ENCODE data around the gene STARD13.

The STARD13 gene

DNA sequence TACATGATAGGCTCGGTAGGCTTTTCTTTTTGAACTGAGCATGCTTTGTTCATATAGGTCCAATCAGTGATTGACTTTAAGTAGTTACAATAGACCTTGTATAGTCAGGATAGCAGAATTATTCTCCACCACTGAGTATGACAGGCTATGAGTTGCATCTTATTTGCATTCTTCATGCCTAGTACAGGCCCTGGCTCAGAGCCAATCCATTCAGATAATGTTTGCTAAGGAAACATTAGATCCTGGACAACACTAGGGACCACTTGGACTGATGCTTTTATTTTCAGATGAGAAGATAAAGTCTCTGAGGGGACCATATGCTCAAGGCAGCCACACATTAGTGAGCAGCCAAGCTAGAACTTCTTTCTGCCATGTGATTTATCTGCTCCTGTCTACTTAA, 135.4 kb downstream of the STARD13 start:
- H3K4me3 ChIP-seq (ENCODE audit: low read depth, low read length): no peak overlapping the region
- ChIA-PET CTCF (no interaction called here), POLR2A (no interaction called here)
- no peak for TF ChIP-seq CTCF (IDR thresholded peaks at IDR 0.05; ENCODE audit: insufficient read depth, low read length, missing control alignments)
- DNase-seq (ENCODE audit: low read depth, low spot score): no peak

DNA sequence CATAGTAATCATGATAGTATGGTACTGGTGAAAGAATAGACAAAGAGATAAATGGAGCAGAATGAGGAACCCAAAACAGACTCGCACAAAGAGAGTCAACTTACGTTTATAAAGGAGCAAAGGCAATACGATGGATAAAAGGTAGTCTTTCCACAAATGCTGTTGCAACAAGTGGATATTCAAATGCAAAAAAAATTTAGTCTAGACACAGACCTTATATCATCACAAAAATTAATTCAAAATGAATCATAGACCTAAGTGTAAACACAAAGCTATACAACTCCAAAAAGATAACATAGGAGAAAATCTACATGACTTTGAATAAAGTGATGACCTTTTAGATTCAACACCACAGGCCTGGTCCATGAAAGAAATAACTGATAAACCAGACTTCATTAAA, 137.7 kb downstream of the STARD13 start:
- H3K4me3 ChIP-seq (ENCODE audit: low read depth, low read length): no peak overlapping the region
- POLR2A ChIA-PET: no interaction called here
- DNase-seq (ENCODE audit: low read depth, low spot score): no peak
- CTCF ChIA-PET: no interaction called here
- TF ChIP-seq CTCF (IDR thresholded peaks at IDR 0.05; ENCODE audit: insufficient read depth, low read length, missing control alignments): no peak

GRCh38 chr13:33146843-33147611, 138.5 kb downstream of the STARD13 start:
- ChIA-PET POLR2A (interaction anchor here (1.0 kb wide), 1 partner anchor 20 kb away, joined by 3 read pairs; no protein-coding TSS in a partner anchor), CTCF (interaction anchor here (1.5 kb wide), 1 partner anchor 10 kb away, joined by 7 read pairs; no protein-coding TSS in a partner anchor)
- TF ChIP-seq CTCF (IDR thresholded peaks at IDR 0.05; ENCODE audit: insufficient read depth, low read length, missing control alignments): no peak
- H3K4me3 ChIP-seq (ENCODE audit: low read depth, low read length): no peak overlapping the region
- no peak for DNase-seq (ENCODE audit: low read depth, low spot score)

GRCh38 chr13:33145667-33146066, 139.9 kb downstream of the STARD13 start:
- no peak overlapping the region for H3K4me3 ChIP-seq (ENCODE audit: low read depth, low read length)
- TF ChIP-seq CTCF (IDR thresholded peaks at IDR 0.05; ENCODE audit: insufficient read depth, low read length, missing control alignments): no peak
- CTCF ChIA-PET: no interaction called here
- no peak for DNase-seq (ENCODE audit: low read depth, low spot score)
- POLR2A ChIA-PET: no interaction called here

- ChIA-PET POLR2A (no interaction called here), CTCF (no interaction called here)
- H3K4me3 ChIP-seq (ENCODE audit: low read depth, low read length): no peak overlapping the region
- DNase-seq (ENCODE audit: low read depth, low spot score): no peak
- TF ChIP-seq CTCF (IDR thresholded peaks at IDR 0.05; ENCODE audit: insufficient read depth, low read length, missing control alignments): no peak
These were observed 141.2 kb downstream of the STARD13 start for GRCh38 chr13:33144358-33144784.

DNA sequence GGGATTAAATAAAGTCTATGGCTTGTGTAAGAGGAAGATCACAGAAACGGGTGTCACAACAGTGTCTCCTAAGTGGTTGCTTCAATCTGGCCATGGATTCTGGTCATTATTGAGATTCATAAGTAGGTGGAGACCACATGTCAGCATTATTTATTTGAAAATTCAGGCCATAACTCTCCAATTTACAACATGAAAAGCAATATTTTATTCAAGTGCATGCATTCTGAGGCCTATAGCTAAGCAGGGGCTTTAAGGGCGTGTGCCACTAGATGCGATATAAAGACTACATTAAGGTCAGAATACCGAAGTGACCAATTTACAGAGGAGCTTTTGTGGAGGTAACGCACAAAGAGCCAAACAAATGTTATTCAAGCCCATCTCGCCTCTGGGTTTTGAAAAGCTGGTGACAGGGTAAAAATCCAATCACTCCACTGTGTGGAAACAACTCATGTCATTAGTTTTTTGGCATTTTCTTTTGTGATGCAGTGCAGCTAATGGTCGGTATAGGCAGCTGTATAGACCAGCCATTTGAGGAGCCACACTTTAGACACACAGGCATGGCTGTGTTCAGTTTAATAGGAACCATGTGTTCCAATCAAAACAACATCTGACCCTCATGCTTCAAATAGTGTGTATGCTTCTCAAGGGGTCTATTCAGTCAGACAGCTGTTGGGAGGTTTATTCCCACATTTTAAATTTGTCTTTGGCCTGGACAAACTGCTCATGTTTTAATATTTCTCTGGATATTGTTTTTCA, 145.6 kb downstream of the STARD13 start:
- no peak for TF ChIP-seq CTCF (IDR thresholded peaks at IDR 0.05; ENCODE audit: insufficient read depth, low read length, missing control alignments)

More for the DNA sequence above, 145.6 kb downstream of the STARD13 start:
- ChIA-PET CTCF (interaction anchor here (0.9 to 1.4 kb wide), 4 partner anchors 8 to 24 kb away, joined by 3 to 4 read pairs (median 4); no protein-coding TSS in a partner anchor), POLR2A (interaction anchor here (0.7 kb wide), 1 partner anchor 88 kb away, joined by 3 read pairs; no protein-coding TSS in a partner anchor)
- no peak overlapping the region for H3K4me3 ChIP-seq (ENCODE audit: low read depth, low read length)
- DNase-seq (ENCODE audit: low read depth, low spot score): no peak

Data from AG04449 (cell line).